ENCODE data around the gene CAMK1D. TPM values are rescaled to one million over a fixed set of nuclear protein-coding genes. Genes with fewer than 3 reads are reported as not detected.

The CAMK1D gene
- total RNA-seq, 1 donor from 2014 or later: 22.5 TPM

GRCh38 chr10:12502526-12503274 lies 153.4 kb downstream of the CAMK1D start:
- Histone ChIP-seq H3K27ac (no peak overlapping the region), H3K36me3 (no peaks in the 10 kb centered on the region), H3K27me3 (ENCODE audit: low read depth) (no peaks in the 10 kb centered on the region), H3K9me3 (no peaks in the 10 kb centered on the region), H3K4me3 (no peak overlapping the region), H3K4me1 (peaks cover 26% of the 10 kb centered on the region)
- intact Hi-C loops (cut with DNase I): no loop called here
- ATAC-seq (no peak), DNase-seq (no peak)
- no peak for TF ChIP-seq CTCF (IDR thresholded peaks at IDR 0.05)

- H3K4me1 ChIP-seq: peaks cover 26% of the 10 kb centered on the region
- H3K9me3 ChIP-seq: no peaks in the 10 kb centered on the region
- intact Hi-C loops (cut with DNase I): no loop called here
- no peak overlapping the region for H3K4me3 ChIP-seq
- ATAC-seq (no peak), DNase-seq (no peak)
- H3K27ac ChIP-seq: no peak overlapping the region
- H3K27me3 ChIP-seq (ENCODE audit: low read depth): no peaks in the 10 kb centered on the region
- H3K36me3 ChIP-seq: no peaks in the 10 kb centered on the region
- TF ChIP-seq CTCF (IDR thresholded peaks at IDR 0.05): no peak
These were observed 154.0 kb downstream of the CAMK1D start for GRCh38 chr10:12503311-12503710.

GRCh38 chr10:12504176-12504575 lies 154.8 kb downstream of the CAMK1D start:
- TF ChIP-seq CTCF (IDR thresholded peaks at IDR 0.05): no peak
- DNase-seq: no peak
- H3K4me3 ChIP-seq: no peak overlapping the region

GRCh38 chr10:12504628-12505027 lies 155.3 kb downstream of the CAMK1D start:
- no peak for DNase-seq
- no peaks in the 10 kb centered on the region for H3K9me3 ChIP-seq
- H3K27me3 ChIP-seq (ENCODE audit: low read depth): no peaks in the 10 kb centered on the region
- ATAC-seq: no peak
- no peak overlapping the region for H3K4me3 ChIP-seq
- intact Hi-C loops (cut with DNase I): no loop called here
- H3K36me3 ChIP-seq: no peaks in the 10 kb centered on the region
- no peak for TF ChIP-seq CTCF (IDR thresholded peaks at IDR 0.05)
- peaks cover 20% of the 10 kb centered on the region for H3K4me1 ChIP-seq
- H3K27ac ChIP-seq: no peak overlapping the region

More at GRCh38 chr10:12504176-12504575, 154.8 kb downstream of the CAMK1D start:
- no peaks in the 10 kb centered on the region for H3K36me3 ChIP-seq
- peaks cover 25% of the 10 kb centered on the region for H3K4me1 ChIP-seq
- no peaks in the 10 kb centered on the region for H3K27me3 ChIP-seq (ENCODE audit: low read depth)
- no peaks in the 10 kb centered on the region for H3K9me3 ChIP-seq
- intact Hi-C loops (cut with DNase I): no loop called here
- H3K27ac ChIP-seq: no peak overlapping the region
- no peak for ATAC-seq

GRCh38 chr10:12505683-12506082 lies 156.3 kb downstream of the CAMK1D start:
- DNase-seq (no peak), ATAC-seq (no peak)
- TF ChIP-seq CTCF (IDR thresholded peaks at IDR 0.05): no peak
- Histone ChIP-seq H3K27ac (no peak overlapping the region), H3K36me3 (no peaks in the 10 kb centered on the region), H3K4me1 (peaks cover 10% of the 10 kb centered on the region), H3K27me3 (ENCODE audit: low read depth) (no peaks in the 10 kb centered on the region), H3K4me3 (no peak overlapping the region), H3K9me3 (no peaks in the 10 kb centered on the region)
- intact Hi-C loops (cut with DNase I): no loop called here
